Measurements from ENCODE around the gene CYP2R1.
"Not testable (repeated sequence)": the region's sequence is repeated elsewhere in the genome, so short reads cannot be mapped to it uniquely, and the experiment has no call there.

The CYP2R1 gene

GRCh38 chr11:14882196-14882595, 9.8 kb downstream of the CYP2R1 start:
- CTCF ChIA-PET: no interaction called here
- POLR2A ChIA-PET: no interaction called here
- no peak for DNase-seq (ENCODE audit: extremely low spot score)
- no peak for TF ChIP-seq CTCF (IDR thresholded peaks at IDR 0.05; ENCODE audit: control extremely low read depth, extremely low read depth, low read depth, missing control alignments)

DNA sequence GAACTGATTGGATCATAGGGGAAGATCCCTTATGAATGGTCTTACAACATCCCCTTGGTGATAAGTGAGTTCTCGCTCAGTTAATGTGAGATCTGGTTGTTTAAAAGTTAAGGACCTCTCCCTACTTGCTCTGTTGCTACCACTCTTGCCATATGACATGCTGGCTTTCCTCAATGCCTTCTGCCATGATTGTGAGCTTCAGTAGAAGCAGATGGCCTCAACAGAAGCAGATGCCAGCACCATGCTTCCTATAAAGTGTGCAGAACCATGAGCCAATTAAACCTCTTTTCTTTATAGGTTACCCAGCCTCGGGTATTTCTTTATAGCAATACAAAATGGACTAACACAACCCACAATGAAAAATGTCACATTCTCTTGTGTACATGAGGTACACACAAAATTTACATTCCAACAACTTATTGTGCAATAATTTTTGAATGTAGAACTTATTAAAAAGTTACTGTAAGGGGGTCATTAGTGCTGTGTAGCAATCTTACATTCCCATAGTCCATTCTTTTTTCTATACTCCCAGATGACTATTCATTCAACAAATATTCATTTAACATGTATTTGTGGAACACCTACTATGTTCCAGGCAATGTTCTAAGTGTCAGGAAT, 10.3 kb downstream of the CYP2R1 start:
- DNase-seq (ENCODE audit: extremely low spot score): no peak
- TF ChIP-seq CTCF (IDR thresholded peaks at IDR 0.05; ENCODE audit: control extremely low read depth, extremely low read depth, low read depth, missing control alignments): no peak
- ChIA-PET CTCF (no interaction called here), POLR2A (no interaction called here)

DNA sequence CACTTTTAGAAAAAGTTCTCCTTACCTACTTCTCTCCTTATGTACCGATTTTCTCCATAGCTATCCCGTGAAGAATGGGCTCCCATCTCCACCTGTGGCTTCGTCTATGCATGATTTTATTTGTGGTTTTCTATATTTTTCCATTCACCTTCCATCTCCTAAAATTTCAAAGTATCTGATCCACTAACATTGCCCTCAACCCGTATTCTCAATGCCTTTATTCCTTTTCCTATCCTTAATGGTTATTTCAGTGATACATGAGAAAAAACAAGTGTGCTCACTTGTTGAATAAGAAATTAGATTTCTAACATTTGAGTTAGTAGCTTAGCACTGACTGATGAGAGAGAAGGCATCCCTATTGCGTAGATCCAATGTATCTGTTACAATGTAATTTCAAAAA, 16.9 kb downstream of the CYP2R1 start:
- no peak for DNase-seq (ENCODE audit: extremely low spot score)
- CTCF ChIA-PET: interaction anchor here (1.9 kb wide), 1 partner anchor 18 kb away, joined by 5 read pairs; no protein-coding TSS in a partner anchor
- POLR2A ChIA-PET: no interaction called here
- TF ChIP-seq CTCF (IDR thresholded peaks at IDR 0.05; ENCODE audit: control extremely low read depth, extremely low read depth, low read depth, missing control alignments): no peak

DNA sequence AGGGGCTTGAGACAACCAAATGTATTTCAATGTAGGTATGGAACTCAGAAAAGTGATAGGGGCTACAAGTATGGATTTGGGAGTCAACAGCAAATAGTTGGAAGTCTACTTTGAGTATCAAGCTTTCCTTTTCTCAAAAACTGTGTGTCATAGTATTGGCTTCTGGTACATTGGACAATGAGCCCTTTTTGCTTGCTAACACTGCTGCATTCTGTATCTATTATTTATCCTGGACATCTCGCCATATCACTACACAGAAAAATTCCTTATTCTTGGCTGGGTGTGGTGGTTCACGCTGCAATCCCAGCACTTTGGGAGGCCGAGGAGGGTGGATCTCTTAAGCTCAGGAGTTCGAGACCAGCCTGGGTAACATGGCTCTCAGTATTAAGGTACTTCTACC, 18.4 kb downstream of the CYP2R1 start:
- TF ChIP-seq CTCF (IDR thresholded peaks at IDR 0.05; ENCODE audit: control extremely low read depth, extremely low read depth, low read depth, missing control alignments): no peak
- ChIA-PET CTCF (interaction anchor here (1.5 to 1.9 kb wide), 2 partner anchors 16 to 84 kb away, joined by 3 to 5 read pairs; no protein-coding TSS in a partner anchor), POLR2A (no interaction called here)
- DNase-seq (ENCODE audit: extremely low spot score): no peak

DNA sequence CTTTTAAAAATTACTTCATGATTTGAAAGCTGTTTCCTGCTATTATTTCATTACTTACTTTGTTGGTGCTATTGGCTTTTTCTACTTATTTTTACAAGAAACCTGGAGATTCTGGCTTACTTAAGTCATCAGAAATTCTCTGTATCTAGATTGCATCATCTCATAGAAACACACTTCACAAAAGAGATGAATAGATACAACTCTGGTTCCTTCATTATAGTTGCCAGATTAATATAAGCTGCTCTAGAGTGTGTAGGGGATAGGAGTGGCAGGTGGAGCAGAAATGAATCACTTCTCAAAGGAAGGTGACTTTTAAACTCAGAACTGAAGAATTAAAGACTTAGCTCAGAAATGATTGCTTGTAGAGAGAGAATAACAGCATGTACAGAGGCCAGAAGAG, 20.0 kb downstream of the CYP2R1 start:
- no peak for TF ChIP-seq CTCF (IDR thresholded peaks at IDR 0.05; ENCODE audit: control extremely low read depth, extremely low read depth, low read depth, missing control alignments)
- ChIA-PET POLR2A (no interaction called here), CTCF (interaction anchor here (1.1 kb wide), 1 partner anchor 15 kb away, joined by 3 read pairs; no protein-coding TSS in a partner anchor)
- no peak for DNase-seq (ENCODE audit: extremely low spot score)

GRCh38 chr11:14863775-14864174, 28.3 kb downstream of the CYP2R1 start:
- DNase-seq (ENCODE audit: extremely low spot score); CTCF ChIA-PET; POLR2A ChIA-PET: not testable (repeated sequence)

DNA sequence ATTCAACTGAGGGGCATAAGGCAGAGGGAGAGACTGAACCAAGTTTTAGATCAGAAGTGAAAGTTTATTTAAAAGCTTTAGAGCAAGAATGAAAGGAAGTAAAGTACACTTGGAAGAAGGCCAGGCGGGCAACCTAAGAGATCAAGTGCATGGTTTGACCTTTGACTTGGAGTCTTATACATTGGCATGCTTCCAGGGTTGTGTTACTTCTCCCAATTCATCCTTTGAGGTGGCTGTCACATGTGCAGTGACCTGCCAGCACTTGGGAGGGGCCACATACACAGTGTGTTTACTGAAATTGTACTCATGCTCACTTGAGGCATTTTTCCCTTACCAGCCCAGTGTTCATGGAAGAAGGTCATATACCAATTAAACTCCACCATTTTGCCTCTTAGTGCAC, 30.4 kb downstream of the CYP2R1 start:
- ChIA-PET CTCF (interaction anchor here (1.0 to 2.0 kb wide), 3 partner anchors 9 to 47 kb away, joined by 3 to 7 read pairs (median 3); no protein-coding TSS in a partner anchor), POLR2A (no interaction called here)
- TF ChIP-seq CTCF (IDR thresholded peaks at IDR 0.05; ENCODE audit: control extremely low read depth, extremely low read depth, low read depth, missing control alignments): no peak
- DNase-seq (ENCODE audit: extremely low spot score): no peak
